Activated T-helper 1 cell treated with anti-CD3 and anti-CD28 coated beads, Interleukin-2, amount 50 U/mL, for 16 hours (primary cell): ENCODE data around the gene ZBTB47.

Source experiments
- DNase-seq, 2 donors: peaks; one replicate each; pipeline ENCODE4 v3.0.0-alpha.2; 2020; ENCODE audit warnings: low read depth in 1 of 2, low spot score in 1 of 2

ZBTB47 gene

DNA sequence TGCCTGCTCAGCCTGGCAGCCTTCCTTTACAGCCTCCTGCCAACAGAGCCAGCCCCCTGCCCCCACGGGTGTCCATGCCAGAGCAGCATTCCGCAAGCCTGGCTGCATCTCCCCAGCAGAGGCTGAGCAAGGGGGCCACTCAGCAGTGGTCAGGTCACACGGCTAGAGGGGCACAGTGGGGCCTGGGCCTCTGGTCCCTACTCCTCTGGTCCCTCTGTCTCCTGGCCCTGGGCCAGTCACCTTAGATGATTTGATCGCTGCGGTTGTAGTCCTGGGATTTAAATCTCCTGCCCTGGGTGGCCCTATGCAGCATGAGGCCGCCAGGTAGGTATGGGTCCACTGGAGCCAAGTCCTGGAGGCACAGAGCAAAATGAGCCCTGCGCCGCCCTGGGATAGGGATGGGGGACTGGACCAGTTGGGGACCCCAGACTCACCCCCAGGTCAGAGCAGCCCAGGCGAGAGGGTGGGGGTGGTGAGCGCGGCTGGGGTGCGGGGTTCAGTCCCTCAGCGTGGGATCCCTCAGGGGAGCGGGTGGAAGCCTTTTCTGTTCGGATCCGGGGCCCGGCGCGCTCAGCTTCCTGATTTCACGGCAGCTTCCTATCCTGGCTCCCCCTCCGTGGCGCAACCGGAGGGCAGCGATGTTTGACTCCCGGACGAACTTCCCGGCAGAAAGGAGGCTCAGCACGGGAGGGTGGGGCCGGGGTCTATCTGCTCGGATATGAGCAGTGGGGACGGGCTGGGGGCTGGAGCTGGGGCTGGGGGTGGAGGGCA, at the start of gene ZBTB47:
ZBTB47 (plus strand) TSS at position 138 of the 771 bp plus-strand sequence. CDS start 4,659 bp downstream, outside the sequence.
- no peak for DNase-seq

DNA sequence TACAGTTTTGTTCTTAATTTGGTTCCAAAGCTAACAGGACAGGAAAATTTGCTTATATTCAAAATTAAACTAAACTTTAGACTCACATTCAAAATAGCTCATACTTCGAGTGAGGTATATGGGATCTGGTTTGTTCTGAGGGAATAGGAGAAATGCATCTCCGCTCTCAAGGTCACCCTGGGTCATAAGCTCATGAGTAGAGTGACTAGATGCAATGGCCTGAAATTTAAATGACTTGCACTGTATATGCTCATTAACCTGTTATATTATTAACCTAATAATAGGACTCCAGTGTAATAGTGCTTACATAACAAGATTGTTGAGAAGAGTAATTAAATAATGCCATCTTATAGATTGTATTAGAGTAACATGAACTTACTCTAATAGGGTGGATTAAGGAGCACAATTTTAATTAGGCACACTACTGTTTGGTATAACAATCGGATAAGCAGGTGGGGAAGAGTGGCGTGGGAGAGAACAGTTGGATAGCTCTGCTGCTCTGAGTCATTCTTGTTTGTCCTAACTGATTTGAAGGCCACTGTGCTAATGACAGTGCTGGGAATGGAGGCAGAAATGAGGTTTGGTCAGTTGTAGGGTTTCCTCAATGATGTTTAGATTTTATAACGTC, 47.8 kb upstream of the ZBTB47 start:
- no peak for DNase-seq

DNA sequence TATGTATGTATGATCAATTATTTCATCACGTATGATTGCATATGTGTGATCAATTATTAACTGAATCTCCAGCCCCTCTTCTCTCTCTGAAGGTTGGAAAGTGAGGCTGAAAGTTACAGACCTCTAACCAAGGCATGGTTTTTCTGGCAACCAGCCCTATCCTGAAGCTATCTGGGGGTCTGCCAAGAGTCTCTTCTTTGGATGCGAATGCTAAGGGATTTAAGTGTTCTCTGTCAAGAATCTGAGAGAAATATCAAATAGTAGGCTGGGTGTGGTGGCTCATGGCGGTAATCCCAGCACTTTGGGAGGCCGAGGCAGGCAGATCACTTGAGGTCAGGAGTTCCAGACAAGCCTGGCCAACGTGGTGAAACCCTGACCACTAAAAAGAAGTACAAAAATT, 44.9 kb upstream of the ZBTB47 start:
- DNase-seq: no peak

- no peak for DNase-seq
Measured at GRCh38 chr3:42610976-42611375, 42.5 kb upstream of the ZBTB47 start.

- DNase-seq: no peak
Measured at GRCh38 chr3:42612217-42612616, 41.3 kb upstream of the ZBTB47 start.

DNA sequence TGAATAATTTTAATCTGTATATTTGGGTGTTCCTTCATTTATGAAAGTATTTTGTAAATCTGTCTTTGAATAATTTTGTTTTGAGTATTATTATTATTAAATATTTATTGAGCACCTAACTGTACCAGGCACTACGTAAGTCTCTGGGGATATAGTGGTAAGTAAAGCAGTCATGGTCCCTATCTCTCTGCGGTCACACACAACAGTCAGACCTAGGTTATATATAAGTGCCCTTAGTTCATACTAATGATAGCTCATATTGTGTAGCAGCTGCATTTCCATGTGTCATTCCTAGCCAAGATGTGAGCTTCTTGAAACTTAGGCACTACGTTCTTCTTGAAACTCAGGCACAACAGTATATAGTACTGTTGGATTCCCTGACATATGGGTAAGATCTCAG, 40.6 kb upstream of the ZBTB47 start:
- no peak for DNase-seq

DNA sequence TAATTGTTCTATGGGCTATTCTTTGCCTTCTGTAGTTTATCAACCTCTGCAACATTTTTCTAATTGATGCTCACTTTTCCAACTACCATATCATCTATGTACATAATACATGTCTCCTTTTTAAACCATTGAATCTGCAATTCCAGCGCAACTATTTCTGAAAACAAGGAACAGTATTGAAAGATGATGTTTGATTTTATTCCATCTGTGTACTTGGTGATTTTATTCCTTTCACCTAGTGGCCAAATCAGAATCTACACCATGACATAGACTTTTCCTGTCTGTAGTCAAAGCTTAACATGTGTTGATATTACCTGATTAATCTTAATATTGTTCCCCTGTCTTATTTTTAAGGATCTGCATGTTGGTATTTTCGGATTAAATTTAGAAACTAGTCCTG, 40.0 kb upstream of the ZBTB47 start:
- DNase-seq: no peak

GRCh38 chr3:42631620-42632019, 21.9 kb upstream of the ZBTB47 start:
- DNase-seq: no peak

- DNase-seq: no peak
Measured at GRCh38 chr3:42632146-42632545, 21.4 kb upstream of the ZBTB47 start.

DNA sequence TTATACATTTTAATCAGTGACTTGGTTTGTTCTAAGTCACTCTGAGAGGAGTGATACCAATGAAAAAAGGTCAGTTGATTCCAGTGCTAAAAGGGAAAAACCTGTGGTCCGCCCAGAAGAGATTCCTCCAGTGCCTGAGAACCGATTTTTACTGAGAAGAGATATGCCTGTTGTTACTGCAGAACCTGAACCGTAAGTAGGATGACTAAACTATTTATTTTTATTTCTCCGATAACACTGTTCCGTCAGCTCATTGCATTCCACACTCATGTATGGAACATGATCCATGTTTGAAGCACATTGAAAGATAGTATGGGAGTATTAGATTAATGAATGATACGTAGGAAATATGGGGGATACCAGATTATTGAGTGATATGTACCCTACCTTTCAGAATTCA, 20.0 kb upstream of the ZBTB47 start:
- DNase-seq: no peak

DNA sequence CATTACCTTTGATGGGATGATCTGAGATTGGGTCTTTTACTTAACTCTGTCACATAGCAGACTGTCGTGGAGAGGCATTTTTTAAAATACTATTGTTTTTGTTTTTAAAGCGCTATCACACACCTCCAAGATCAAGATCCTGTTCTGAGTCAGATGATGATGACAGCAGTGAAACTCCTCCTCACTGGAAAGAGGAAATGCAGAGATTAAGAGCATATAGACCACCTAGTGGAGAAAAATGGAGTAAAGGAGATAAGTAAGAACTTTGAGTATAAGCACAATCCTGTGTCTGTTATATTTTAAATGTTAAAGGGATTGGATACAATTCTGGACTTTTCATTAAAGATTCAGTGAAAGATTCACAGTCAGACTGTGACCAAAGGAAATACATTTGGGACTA, 18.4 kb upstream of the ZBTB47 start:
- DNase-seq: no peak

DNA sequence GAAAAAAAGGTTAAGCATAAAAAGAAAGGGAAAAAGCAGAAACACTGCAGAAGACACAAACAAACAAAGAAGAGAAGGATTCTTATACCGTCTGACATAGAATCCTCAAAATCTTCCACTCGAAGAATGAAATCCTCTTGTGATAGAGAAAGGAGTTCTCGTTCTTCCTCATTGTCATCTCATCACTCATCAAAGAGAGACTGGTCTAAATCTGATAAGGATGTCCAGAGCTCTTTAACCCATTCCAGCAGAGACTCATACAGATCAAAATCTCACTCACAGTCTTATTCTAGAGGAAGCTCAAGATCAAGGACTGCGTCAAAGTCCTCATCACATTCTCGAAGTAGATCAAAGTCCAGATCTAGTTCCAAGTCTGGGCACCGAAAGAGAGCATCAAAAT, 16.5 kb upstream of the ZBTB47 start:
- DNase-seq: no peak

- DNase-seq: no peak
Measured at GRCh38 chr3:42638339-42638842, 15.1 kb upstream of the ZBTB47 start.

GRCh38 chr3:42639192-42639591, 14.3 kb upstream of the ZBTB47 start:
- no peak for DNase-seq

DNA sequence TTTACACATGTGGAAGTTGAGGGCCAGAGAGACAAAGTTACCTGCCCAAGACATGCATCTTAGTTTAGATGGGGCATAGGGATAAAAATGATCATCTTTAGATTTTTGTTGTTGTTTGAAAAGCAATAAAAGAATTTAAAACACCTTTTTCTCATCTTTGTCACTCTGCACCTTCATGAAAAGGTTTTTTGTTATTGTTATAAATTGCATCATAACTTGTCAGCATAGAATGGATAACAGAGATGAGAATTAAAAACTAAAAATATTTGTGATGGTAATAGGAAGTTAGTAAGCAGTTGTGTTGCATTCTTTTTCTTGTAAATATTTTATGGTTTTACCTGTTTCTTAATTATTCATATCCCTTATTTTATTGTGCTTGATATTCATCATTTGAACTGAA, 13.4 kb upstream of the ZBTB47 start:
- DNase-seq: no peak

- DNase-seq: no peak
Measured at GRCh38 chr3:42640771-42641370, 12.6 kb upstream of the ZBTB47 start.

DNA sequence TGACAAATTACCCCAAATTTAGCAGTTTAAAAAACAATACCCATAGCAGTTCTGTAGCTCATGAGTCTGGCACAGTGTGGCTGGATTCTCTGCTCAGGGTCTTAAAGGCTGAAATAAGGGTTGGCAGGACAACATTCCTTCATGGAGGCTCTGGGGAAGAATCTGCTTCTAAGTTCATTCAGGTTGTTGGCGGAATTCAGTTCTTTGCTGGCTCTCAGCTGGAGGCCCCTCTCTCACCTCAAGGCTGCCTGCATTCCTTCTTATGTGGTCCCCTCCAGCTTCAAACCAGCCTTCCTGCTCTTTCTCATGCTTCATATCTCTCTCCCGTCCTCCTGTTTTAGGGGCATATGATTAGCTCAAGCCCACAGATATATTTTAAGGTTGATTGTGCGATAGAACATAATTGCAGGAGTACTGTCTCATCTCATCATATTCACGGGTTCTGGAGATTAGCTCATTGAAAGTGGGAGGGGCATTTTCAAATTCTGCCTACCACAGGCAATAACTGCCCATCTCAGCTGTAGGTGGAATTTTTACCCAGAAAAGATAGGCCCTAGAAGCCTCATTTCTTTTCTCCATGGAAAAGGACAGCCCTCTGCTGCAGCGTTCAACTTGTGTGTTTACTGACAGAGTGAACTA, 5.6 kb upstream of the ZBTB47 start:
- no peak for DNase-seq

DNA sequence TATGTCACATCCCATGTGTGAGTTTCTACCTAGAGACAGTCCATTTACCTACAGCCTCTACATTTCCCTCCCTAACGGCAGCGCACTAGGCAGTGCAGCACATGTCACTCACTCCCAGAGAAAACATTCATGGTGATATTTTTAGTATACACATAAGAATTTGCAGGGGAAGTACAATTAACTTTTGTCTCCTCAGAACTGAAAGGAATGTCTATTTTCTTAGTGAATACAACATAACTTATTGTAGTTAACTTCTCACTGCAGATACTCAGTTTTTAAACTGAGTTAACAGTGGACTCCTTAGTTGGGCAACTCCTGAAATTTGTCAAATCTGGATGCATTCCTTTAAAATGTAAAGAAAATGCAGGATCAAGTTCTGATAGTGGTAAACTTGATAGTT, 4.5 kb upstream of the ZBTB47 start:
- DNase-seq: no peak

- DNase-seq: no peak
Measured at GRCh38 chr3:42649783-42650182, 3.7 kb upstream of the ZBTB47 start.

GRCh38 chr3:42651248-42652091, 2.0 kb upstream of the ZBTB47 start:
- DNase-seq: no peak

GRCh38 chr3:42652251-42652610, 1.3 kb upstream of the ZBTB47 start:
- no peak for DNase-seq
